MCF 10A (cell line): ENCODE measurements around the gene FAM177A1. TPM values are rescaled to one million over a fixed set of nuclear protein-coding genes. Genes with fewer than 3 reads are reported as not detected.

Experiments
- Bru-seq: library from RNA; stranded (reverse); fragments of 400-500 nt; gene quantifications from one replicate; lab custom pipeline; 2021; lab: Mats Ljungman, UMichigan
- BruChase-seq, 2 experiments: library from RNA; stranded (reverse); fragments of 400-500 nt; gene quantifications; one replicate each; lab custom pipeline; 2021; lab: Mats Ljungman, UMichigan
- BruUV-seq: library from RNA; stranded (reverse); fragments of 400-500 nt; replicated peaks from 2 replicates; lab custom pipeline; 2021; lab: Mats Ljungman, UMichigan
- CTCF ChIA-PET: fragments of 300-600 bp; sonication (Branson Sonifier 250); formaldehyde crosslinking; extraction: SDS; loops from one replicate; lab custom pipeline; 2021; ENCODE audit warnings: antibody characterized with exemption, inconsistent platforms; lab: Yijun Ruan, JAX
- POLR2A ChIA-PET: fragments of 300-600, 350-650 bp; sonication (Branson Sonifier 250); formaldehyde crosslinking; extraction: SDS; loops from one replicate; lab custom pipeline; 2020; ENCODE audit warnings: antibody characterized with exemption, inconsistent platforms; lab: Yijun Ruan, JAX
- DNase-seq: peaks from one replicate; pipeline ENCODE4 v3.0.0-alpha.2; 2018; ENCODE audit not compliant: unreplicated experiment
- H3K27ac Mint-ChIP-seq: one replicate; pipeline ENCODE4 v1.8.0; 2022; ENCODE audit warnings: mild to moderate bottlenecking, low read depth, mixed read lengths; ENCODE audit not compliant: unreplicated experiment
- H3K27me3 Mint-ChIP-seq: one replicate; pipeline ENCODE4 v1.8.0; 2022; ENCODE audit warnings: mixed read lengths; ENCODE audit not compliant: insufficient read depth, unreplicated experiment
- H3K36me3 Mint-ChIP-seq: one replicate; pipeline ENCODE4 v1.8.0; 2022; ENCODE audit warnings: mild to moderate bottlenecking, moderate library complexity, mixed read lengths; ENCODE audit not compliant: insufficient read depth, unreplicated experiment
- H3K4me1 Mint-ChIP-seq: one replicate; pipeline ENCODE4 v1.8.0; 2022; ENCODE audit warnings: mixed read lengths; ENCODE audit not compliant: insufficient read depth, unreplicated experiment
- H3K4me3 Mint-ChIP-seq: one replicate; pipeline ENCODE4 v1.8.0; 2022; ENCODE audit warnings: mild to moderate bottlenecking, moderate library complexity, mixed read lengths; ENCODE audit not compliant: unreplicated experiment
- H3K9me3 Mint-ChIP-seq: one replicate; pipeline ENCODE4 v1.8.0; 2022; ENCODE audit warnings: mixed read lengths; ENCODE audit not compliant: unreplicated experiment
- intact Hi-C: fragments of 100-400 bp; cut with micrococcal nuclease; formaldehyde crosslinking; loops from 2 replicates; pipeline ENCODE4 v1.14.1; 2022
- long read RNA-seq: library from polyadenylated mRNA; stranded (forward); transcript quantifications from one replicate; pipeline ENCODE4 v2.0.0, GENCODE V29; 2022
- total RNA-seq: library from RNA; stranded (reverse); gene quantifications from 2 replicates; pipeline ENCODE4 v1.2.3, GENCODE V29; 2022
- TF ChIP-seq, protein P1 (sequence below): fragments of 200-600 bp; IDR thresholded peaks from one replicate; pipeline ENCODE4 v1.8.0; 2022; ENCODE audit warnings: antibody characterized with exemption, mild to moderate bottlenecking; ENCODE audit not compliant: unreplicated experiment

FAM177A1 gene, protein sequence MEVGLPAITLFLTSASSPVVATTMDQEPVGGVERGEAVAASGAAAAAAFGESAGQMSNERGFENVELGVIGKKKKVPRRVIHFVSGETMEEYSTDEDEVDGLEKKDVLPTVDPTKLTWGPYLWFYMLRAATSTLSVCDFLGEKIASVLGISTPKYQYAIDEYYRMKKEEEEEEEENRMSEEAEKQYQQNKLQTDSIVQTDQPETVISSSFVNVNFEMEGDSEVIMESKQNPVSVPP
- 73.9 and 74.6 TPM in 2 replicates for total RNA-seq
- percentile 75 among the genes with signal in this experiment for Bru-seq, nascent RNA
- BruChase-seq, experiment 1, labeled RNA remaining after a 6-hour chase = percentile 86 among the genes with signal in this experiment
- BruChase-seq, experiment 2, labeled RNA remaining after a 2-hour chase = percentile 79 among the genes with signal in this experiment
- long read RNA-seq, transcript FAM177A1-202 (6 exons, 858 nt) = major isoform, 64 of 162 reads
- long read RNA-seq, transcript FAM177A1-207 (2 exons, 540 nt) = minor isoform, 11 of 162 reads
- long read RNA-seq, transcript FAM177A1-201 (5 exons, 2,927 nt) = minor isoform, 49 of 162 reads
- long read RNA-seq, partial matches to known transcripts = 2 of 162 reads
- long read RNA-seq, other reads (novel, unspliced or antisense) = 35 of 162 reads

DNA sequence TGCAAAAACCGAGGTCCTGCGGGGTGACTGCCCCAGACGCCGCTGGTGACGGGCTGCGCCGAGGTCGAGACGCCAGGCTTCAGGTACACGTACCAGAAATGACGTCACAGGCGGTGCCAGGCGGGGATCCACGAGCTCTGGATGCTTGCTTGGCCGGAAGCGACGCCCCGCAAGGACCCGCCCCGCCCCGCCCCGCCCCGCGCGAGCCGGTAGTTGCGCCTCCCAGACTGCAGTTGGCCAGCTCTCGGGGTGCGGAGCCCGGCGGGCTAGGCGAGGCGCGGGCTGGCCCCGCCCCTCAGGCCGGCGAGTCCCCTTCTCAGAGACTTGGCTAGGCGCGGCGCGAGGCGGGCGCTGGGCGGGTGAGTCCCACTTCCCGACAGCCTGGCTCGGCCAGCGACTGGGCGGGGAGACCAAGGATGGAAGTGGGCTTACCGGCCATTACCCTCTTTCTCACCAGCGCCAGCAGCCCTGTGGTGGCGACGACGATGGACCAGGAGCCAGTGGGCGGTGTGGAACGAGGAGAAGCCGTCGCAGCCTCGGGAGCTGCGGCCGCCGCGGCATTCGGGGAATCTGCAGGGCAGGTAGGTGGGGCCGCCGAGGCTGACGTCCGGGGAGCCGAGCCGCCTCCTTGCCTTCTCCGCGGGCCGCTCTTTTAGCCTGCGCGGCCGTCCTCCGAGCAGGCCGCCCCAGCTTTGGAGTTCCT is at the start of gene FAM177A1:
Gene FAM177A1 (plus strand): TSS at position 225 of the 703 bp plus-strand sequence. CDS start 192 bp downstream, at position 417.
- H3K36me3 Mint-ChIP-seq = peaks cover 10% of the 10 kb centered on the region
- no peaks in the 10 kb centered on the region for H3K27me3 Mint-ChIP-seq
- TF ChIP-seq, protein P1, sequence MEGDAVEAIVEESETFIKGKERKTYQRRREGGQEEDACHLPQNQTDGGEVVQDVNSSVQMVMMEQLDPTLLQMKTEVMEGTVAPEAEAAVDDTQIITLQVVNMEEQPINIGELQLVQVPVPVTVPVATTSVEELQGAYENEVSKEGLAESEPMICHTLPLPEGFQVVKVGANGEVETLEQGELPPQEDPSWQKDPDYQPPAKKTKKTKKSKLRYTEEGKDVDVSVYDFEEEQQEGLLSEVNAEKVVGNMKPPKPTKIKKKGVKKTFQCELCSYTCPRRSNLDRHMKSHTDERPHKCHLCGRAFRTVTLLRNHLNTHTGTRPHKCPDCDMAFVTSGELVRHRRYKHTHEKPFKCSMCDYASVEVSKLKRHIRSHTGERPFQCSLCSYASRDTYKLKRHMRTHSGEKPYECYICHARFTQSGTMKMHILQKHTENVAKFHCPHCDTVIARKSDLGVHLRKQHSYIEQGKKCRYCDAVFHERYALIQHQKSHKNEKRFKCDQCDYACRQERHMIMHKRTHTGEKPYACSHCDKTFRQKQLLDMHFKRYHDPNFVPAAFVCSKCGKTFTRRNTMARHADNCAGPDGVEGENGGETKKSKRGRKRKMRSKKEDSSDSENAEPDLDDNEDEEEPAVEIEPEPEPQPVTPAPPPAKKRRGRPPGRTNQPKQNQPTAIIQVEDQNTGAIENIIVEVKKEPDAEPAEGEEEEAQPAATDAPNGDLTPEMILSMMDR = no peak
- no TSS peak for BruUV-seq
- CTCF ChIA-PET = interaction anchor here (0.5 to 2.3 kb wide), 8 partner anchors 34 to 588 kb away, joined by 3 to 11 read pairs (median 4); no protein-coding TSS in a partner anchor
- peak within 1 kb of the TSS; percentile 94 for H3K4me3 Mint-ChIP-seq
- intact Hi-C loops = loop anchor here (1.0 to 5.0 kb wide), 3 partner anchors 75 to 359 kb away; partner anchors contain the start of genes NFKBIA and PPP2R3C
- no peaks in the 10 kb centered on the region for H3K9me3 Mint-ChIP-seq
- DNase-seq = peak; percentile 97
- POLR2A ChIA-PET = interaction anchor here (0.6 to 4.6 kb wide), 42 partner anchors 10 to 384 kb away, joined by 3 to 104 read pairs (median 4); partner anchors contain the start of genes BAZ1A, NFKBIA, PPP2R3C and PRORP
- peaks cover 24% of the 10 kb centered on the region for H3K4me1 Mint-ChIP-seq
- H3K27ac Mint-ChIP-seq = peak within 1 kb of the TSS; percentile 98

DNA sequence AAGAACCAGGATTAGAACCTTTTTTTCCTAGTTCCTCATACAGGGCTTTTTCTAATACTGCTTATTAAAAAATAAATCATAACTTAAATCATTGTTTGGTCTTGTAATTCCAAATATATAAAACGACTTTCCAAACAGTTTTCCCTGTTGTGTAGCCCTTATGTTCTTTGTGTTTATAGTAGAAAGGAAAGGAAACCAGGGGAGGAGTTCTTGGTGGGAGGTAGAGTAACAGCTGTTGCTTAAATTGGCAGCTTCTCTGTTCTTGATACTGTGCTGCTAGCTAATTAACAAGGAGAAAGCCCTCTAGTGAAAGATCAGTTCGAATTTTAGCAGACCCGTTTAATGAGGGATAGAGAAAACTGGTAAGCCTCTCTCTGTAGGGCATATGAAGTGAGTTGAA is 48.3 kb upstream of the FAM177A1 start:
- intact Hi-C loops = no loop called here
- H3K27ac Mint-ChIP-seq = no peak overlapping the region
- ChIA-PET CTCF (interaction anchor here (0.6 kb wide), 1 partner anchor 44 kb away, joined by 3 read pairs; no protein-coding TSS in a partner anchor), POLR2A (interaction anchor here (1.6 kb wide), 1 partner anchor 14 kb away, joined by 7 read pairs; no protein-coding TSS in a partner anchor)
- no peak for DNase-seq
- no peaks in the 10 kb centered on the region for H3K27me3 Mint-ChIP-seq
- BruUV-seq = no TSS peak
- H3K9me3 Mint-ChIP-seq = no peaks in the 10 kb centered on the region
- no peak overlapping the region for H3K4me3 Mint-ChIP-seq
- peaks cover 10% of the 10 kb centered on the region for H3K4me1 Mint-ChIP-seq
- TF ChIP-seq, protein P1 = no peak
- peaks cover 48% of the 10 kb centered on the region for H3K36me3 Mint-ChIP-seq

DNA sequence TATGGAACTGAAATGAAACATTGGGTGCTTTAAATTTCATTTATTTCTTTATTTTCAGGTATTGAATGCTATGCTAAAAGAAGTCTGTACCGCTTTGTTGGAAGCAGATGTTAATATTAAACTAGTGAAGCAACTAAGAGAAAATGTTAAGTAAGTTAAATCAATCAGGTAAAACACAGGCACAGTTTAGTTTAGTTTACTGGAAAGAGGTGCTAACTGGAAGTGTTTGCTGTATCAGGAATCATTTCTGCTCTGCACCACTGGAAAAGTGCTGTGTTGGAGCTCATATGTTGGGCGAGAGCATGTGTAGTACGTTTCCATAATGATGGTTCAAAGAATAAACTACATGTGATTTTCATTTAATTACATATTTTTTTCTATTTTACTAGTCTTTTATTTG is 46.6 kb upstream of the FAM177A1 start:
- ChIA-PET CTCF (no interaction called here), POLR2A (interaction anchor here (1.2 to 1.5 kb wide), 2 partner anchors 12 to 47 kb away, joined by 3 to 5 read pairs; partner anchors contain the start of gene FAM177A1)
- no peak for DNase-seq
- BruUV-seq = no TSS peak
- TF ChIP-seq, protein P1 = no peak
- H3K4me3 Mint-ChIP-seq = no peak overlapping the region
- H3K4me1 Mint-ChIP-seq = peaks cover 7% of the 10 kb centered on the region
- intact Hi-C loops = no loop called here
- no peaks in the 10 kb centered on the region for H3K27me3 Mint-ChIP-seq
- no peaks in the 10 kb centered on the region for H3K9me3 Mint-ChIP-seq
- peaks cover 60% of the 10 kb centered on the region for H3K36me3 Mint-ChIP-seq
- no peak overlapping the region for H3K27ac Mint-ChIP-seq
